HepG2 (cell line): ENCODE data around the gene IFT88. TPM values are rescaled to one million over a fixed set of nuclear protein-coding genes. Genes with fewer than 3 reads are reported as not detected.

Experiments
- CHD2 ChIP-seq: IDR thresholded peaks from 2 replicates; pipeline ENCODE4 v1.6.1; 2011; ENCODE audit warnings: low read depth, low read length, improper control_type of control experiment
- FOXA3 ChIP-seq: IDR thresholded peaks from 2 replicates; pipeline ENCODE4 v1.6.1; 2016; ENCODE audit warnings: missing genetic modification reagents, missing compliant biosample characterization
- KAT8 ChIP-seq: IDR thresholded peaks from 2 replicates; pipeline ENCODE4 v1.6.1; 2016; ENCODE audit warnings: missing genetic modification reagents, missing compliant biosample characterization
- KDM5B ChIP-seq: sonication (generic); formaldehyde crosslinking; IDR thresholded peaks from 2 replicates; pipeline ENCODE4 v1.4.0; 2020; ENCODE audit warnings: missing genetic modification reagents, mild to moderate bottlenecking, borderline replicate concordance
- MATR3 ChIP-seq: sonication (generic); formaldehyde crosslinking; IDR thresholded peaks from 2 replicates; pipeline ENCODE4 v1.4.0; 2020; ENCODE audit warnings: missing genetic modification reagents
- SALL1 ChIP-seq: sonication (generic); formaldehyde crosslinking; IDR thresholded peaks from 2 replicates; pipeline ENCODE4 v1.8.0; 2022; ENCODE audit warnings: mild to moderate bottlenecking, missing genetic modification reagents
- TBX3 ChIP-seq: fragments of 450-650 bp; IDR thresholded peaks from 2 replicates; pipeline ENCODE4 v1.6.1; 2017; ENCODE audit warnings: antibody characterized with exemption, mild to moderate bottlenecking, inconsistent platforms, borderline replicate concordance
- ZNF724P ChIP-seq: sonication (generic); formaldehyde crosslinking; IDR thresholded peaks from 2 replicates; pipeline ENCODE4 v1.8.0; 2022; ENCODE audit warnings: missing genetic modification reagents, borderline replicate concordance
- ZNF788 ChIP-seq: sonication (generic); formaldehyde crosslinking; IDR thresholded peaks from 2 replicates; pipeline ENCODE4 v1.5.0; 2020; ENCODE audit warnings: mild to moderate bottlenecking, missing genetic modification reagents, borderline replicate concordance
- ZNF841 ChIP-seq: sonication (generic); formaldehyde crosslinking; IDR thresholded peaks from 2 replicates; pipeline ENCODE4 v1.8.1; 2023; ENCODE audit warnings: missing genetic modification reagents, borderline replicate concordance
- polyA plus RNA-seq, 8 experiments: library from polyadenylated mRNA; depleted of rRNA in 3 of 8; stranded (reverse) in 7 of 8; unstranded in 1 of 8; fragments of >200 nt; fragmentation: Illumina TruSeq in 4 of 8; extraction: Trizol in 4 of 8; gene quantifications; 2 replicates each; pipeline versions ENCODE4 v1.2.1 to v1.2.3, GENCODE V29; 2011 to 2016; ENCODE audit warnings: low read depth in 4 of 8, missing spikeins in 1 of 8, mixed read lengths in 1 of 8; ENCODE audit not compliant: insufficient read depth in 1 of 8
- total RNA-seq, 5 experiments: library from RNA; depleted of rRNA; stranded (reverse); fragments of >200 nt; fragmentation: Illumina TruSeq; extraction: Trizol; gene quantifications; 2 replicates each; pipeline ENCODE4 v1.2.3, GENCODE V29; 2016; ENCODE audit warnings: low read depth in 1 of 5
- TF ChIP-seq, protein P1 (sequence below): sonication (generic); formaldehyde crosslinking; IDR thresholded peaks from 2 replicates; pipeline ENCODE4 v1.5.0; 2020; ENCODE audit warnings: missing genetic modification reagents, mild to moderate bottlenecking, borderline replicate concordance
- TF ChIP-seq, protein P2 (sequence below): sonication (generic); formaldehyde crosslinking; IDR thresholded peaks from 2 replicates; pipeline ENCODE4; 2020; ENCODE audit warnings: missing genetic modification reagents, mild to moderate bottlenecking, borderline replicate concordance
- TF ChIP-seq, protein P3 (sequence below): sonication (generic); formaldehyde crosslinking; IDR thresholded peaks from 2 replicates; pipeline ENCODE4 v1.8.0; 2022; ENCODE audit warnings: missing genetic modification reagents, mild to moderate bottlenecking, borderline replicate concordance
- TF ChIP-seq, protein P4 (sequence below): sonication (generic); formaldehyde crosslinking; IDR thresholded peaks from one replicate; pipeline ENCODE4 v1.5.1; 2020; ENCODE audit warnings: mild to moderate bottlenecking, missing genetic modification reagents; ENCODE audit errors: not compliant biosample characterization

Gene IFT88
- total and polyA plus RNA-seq, 2 of the 13 experiments (the other 11 are each of a cell fraction or from before 2014, with no cell fraction given): 8.4 to 19.9 TPM

DNA sequence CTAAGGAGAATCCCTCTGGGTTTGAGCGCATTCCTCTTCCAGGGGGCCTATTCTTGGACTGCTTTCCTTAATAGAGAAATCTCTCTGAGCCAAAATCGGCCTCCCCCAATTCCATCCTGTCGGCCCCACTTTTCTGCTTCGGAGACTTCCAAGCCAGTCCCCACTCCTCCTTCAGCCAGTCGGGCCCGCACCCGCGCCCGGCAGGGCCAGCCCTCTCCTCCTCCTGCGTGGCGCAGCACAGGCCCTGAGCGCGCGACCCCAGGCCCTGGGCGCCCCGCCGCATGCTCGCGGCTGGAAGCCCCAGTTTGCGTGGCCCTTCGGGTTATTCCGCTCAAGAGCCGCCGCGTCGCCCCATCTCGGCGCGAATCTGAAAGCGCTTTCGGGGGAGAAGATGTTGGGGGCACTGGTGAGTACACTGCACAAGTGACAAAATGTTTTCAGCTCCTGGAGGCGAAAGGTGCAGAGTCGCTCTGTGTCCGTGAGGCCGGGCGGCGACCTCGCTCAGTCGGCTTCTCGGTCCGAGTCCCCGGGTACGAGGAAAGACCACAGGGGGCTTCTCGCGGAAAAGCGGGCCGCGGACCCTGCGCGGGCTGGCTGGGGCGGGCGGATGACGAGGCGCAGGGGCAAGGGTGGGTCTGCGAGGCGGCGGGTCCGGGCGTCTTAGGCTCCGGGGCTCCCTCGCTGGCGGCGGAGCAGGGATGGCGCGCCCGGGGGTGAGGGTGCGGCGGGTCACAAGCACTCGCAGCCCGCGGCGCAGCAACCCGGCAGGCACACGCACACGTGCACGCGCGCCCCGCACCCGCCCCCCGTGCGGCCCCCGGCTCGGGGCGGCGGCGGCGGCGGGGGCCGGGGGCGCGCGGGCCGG, 136.2 kb downstream of the IFT88 start, which contains the start of gene IL17D (continued):
- TF ChIP-seq ZNF788 (no peak), MATR3 (no peak), CHD2 (no peak), SALL1 (CRISPR knock-in tag) (peak; percentile 60), KDM5B (CRISPR knock-in tag) (peak; percentile 81), FOXA3 (no peak), ZNF724P (CRISPR knock-in tag) (peak; percentile 51; the same call in 1 of the 2 replicates), TBX3 (no peak), KAT8 (CRISPR knock-in tag) (0 out of 2 replicates have a peak, but pooled peaks have one; percentile 18), ZNF841 (CRISPR knock-in tag) (no peak)
- TF ChIP-seq, protein P1, sequence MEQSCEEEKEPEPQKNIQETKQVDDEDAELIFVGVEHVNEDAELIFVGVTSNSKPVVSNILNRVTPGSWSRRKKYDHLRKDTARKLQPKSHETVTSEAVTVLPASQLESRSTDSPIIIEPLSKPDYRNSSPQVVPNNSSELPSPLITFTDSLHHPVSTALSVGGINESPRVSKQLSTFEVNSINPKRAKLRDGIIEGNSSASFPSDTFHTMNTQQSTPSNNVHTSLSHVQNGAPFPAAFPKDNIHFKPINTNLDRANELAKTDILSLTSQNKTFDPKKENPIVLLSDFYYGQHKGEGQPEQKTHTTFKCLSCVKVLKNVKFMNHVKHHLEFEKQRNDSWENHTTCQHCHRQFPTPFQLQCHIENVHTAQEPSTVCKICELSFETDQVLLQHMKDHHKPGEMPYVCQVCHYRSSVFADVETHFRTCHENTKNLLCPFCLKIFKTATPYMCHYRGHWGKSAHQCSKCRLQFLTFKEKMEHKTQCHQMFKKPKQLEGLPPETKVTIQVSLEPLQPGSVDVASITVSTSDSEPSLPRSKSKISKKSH (CRISPR knock-in tag): peak; percentile 65; the same call in 1 of the 2 replicates
- TF ChIP-seq, protein P2, sequence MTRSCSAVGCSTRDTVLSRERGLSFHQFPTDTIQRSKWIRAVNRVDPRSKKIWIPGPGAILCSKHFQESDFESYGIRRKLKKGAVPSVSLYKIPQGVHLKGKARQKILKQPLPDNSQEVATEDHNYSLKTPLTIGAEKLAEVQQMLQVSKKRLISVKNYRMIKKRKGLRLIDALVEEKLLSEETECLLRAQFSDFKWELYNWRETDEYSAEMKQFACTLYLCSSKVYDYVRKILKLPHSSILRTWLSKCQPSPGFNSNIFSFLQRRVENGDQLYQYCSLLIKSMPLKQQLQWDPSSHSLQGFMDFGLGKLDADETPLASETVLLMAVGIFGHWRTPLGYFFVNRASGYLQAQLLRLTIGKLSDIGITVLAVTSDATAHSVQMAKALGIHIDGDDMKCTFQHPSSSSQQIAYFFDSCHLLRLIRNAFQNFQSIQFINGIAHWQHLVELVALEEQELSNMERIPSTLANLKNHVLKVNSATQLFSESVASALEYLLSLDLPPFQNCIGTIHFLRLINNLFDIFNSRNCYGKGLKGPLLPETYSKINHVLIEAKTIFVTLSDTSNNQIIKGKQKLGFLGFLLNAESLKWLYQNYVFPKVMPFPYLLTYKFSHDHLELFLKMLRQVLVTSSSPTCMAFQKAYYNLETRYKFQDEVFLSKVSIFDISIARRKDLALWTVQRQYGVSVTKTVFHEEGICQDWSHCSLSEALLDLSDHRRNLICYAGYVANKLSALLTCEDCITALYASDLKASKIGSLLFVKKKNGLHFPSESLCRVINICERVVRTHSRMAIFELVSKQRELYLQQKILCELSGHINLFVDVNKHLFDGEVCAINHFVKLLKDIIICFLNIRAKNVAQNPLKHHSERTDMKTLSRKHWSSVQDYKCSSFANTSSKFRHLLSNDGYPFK (CRISPR knock-in tag): no peak
- TF ChIP-seq, protein P3, sequence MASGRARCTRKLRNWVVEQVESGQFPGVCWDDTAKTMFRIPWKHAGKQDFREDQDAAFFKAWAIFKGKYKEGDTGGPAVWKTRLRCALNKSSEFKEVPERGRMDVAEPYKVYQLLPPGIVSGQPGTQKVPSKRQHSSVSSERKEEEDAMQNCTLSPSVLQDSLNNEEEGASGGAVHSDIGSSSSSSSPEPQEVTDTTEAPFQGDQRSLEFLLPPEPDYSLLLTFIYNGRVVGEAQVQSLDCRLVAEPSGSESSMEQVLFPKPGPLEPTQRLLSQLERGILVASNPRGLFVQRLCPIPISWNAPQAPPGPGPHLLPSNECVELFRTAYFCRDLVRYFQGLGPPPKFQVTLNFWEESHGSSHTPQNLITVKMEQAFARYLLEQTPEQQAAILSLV (CRISPR knock-in tag): peak; percentile 47; the same call in 1 of the 2 replicates
- TF ChIP-seq, protein P4, sequence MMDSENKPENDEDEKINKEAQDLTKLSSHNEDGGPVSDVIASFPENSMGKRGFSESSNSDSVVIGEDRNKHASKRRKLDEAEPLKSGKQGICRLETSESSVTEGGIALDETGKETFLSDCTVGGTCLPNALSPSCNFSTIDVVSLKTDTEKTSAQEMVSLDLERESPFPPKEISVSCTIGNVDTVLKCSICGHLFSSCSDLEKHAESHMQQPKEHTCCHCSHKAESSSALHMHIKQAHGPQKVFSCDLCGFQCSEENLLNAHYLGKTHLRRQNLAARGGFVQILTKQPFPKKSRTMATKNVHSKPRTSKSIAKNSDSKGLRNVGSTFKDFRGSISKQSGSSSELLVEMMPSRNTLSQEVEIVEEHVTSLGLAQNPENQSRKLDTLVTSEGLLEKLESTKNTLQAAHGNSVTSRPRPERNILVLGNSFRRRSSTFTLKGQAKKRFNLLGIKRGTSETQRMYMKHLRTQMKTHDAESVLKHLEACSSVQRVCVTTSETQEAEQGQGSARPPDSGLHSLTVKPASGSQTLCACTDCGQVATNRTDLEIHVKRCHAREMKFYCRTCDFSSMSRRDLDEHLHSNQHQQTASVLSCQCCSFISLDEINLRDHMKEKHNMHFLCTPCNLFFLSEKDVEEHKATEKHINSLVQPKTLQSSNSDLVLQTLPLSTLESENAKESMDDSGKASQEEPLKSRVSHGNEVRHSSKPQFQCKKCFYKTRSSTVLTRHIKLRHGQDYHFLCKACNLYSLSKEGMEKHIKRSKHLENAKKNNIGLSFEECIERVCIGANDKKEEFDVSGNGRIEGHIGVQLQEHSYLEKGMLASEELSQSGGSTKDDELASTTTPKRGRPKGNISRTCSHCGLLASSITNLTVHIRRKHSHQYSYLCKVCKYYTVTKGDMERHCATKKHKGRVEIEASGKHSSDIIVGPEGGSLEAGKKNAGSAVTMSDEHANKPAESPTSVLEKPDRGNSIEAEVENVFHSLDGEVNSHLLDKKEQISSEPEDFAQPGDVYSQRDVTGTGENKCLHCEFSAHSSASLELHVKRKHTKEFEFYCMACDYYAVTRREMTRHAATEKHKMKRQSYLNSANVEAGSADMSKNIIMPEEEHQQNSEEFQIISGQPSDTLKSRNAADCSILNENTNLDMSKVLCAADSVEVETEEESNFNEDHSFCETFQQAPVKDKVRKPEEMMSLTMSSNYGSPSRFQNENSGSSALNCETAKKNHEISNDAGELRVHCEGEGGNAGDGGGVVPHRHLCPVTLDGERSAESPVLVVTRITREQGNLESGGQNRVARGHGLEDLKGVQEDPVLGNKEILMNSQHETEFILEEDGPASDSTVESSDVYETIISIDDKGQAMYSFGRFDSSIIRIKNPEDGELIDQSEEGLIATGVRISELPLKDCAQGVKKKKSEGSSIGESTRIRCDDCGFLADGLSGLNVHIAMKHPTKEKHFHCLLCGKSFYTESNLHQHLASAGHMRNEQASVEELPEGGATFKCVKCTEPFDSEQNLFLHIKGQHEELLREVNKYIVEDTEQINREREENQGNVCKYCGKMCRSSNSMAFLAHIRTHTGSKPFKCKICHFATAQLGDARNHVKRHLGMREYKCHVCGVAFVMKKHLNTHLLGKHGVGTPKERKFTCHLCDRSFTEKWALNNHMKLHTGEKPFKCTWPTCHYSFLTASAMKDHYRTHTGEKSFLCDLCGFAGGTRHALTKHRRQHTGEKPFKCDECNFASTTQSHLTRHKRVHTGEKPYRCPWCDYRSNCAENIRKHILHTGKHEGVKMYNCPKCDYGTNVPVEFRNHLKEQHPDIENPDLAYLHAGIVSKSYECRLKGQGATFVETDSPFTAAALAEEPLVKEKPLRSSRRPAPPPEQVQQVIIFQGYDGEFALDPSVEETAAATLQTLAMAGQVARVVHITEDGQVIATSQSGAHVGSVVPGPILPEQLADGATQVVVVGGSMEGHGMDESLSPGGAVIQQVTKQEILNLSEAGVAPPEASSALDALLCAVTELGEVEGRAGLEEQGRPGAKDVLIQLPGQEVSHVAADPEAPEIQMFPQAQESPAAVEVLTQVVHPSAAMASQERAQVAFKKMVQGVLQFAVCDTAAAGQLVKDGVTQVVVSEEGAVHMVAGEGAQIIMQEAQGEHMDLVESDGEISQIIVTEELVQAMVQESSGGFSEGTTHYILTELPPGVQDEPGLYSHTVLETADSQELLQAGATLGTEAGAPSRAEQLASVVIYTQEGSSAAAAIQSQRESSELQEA (CRISPR knock-in tag): peak; percentile 41
